ENCODE results near the gene RAE1. TPM values are rescaled to one million over a fixed set of nuclear protein-coding genes. Genes with fewer than 3 reads are reported as not detected.

The RAE1 gene
- polyA plus RNA-seq, 1 experiment: 39.0 TPM

- H3K36me3 ChIP-seq (ENCODE audit: control insufficient read depth, insufficient read depth, low read length): peaks cover 8% of the 10 kb centered on the region
- DNase-seq (ENCODE audit: low read depth): no peak
- POLR2A ChIA-PET: no interaction called here
These were observed 44.3 kb downstream of the RAE1 start for GRCh38 chr20:57395111-57395966.

GRCh38 chr20:57396212-57396983, 45.3 kb downstream of the RAE1 start:
- peaks cover 8% of the 10 kb centered on the region for H3K36me3 ChIP-seq (ENCODE audit: control insufficient read depth, insufficient read depth, low read length)
- POLR2A ChIA-PET: no interaction called here
- no peak overlapping the region for H3K4me3 ChIP-seq (ENCODE audit: low read depth, low read length)
- no peak for TF ChIP-seq CTCF (IDR thresholded peaks at IDR 0.05; ENCODE audit: insufficient read depth, low read depth, low read length)
- CTCF ChIA-PET: no interaction called here
- DNase-seq (ENCODE audit: low read depth): no peak
- no peaks in the 10 kb centered on the region for H3K27me3 ChIP-seq (ENCODE audit: control insufficient read depth, insufficient read depth, low read length)

More at GRCh38 chr20:57395111-57395966, 44.3 kb downstream of the RAE1 start:
- H3K27me3 ChIP-seq (ENCODE audit: control insufficient read depth, insufficient read depth, low read length): no peaks in the 10 kb centered on the region
- H3K4me3 ChIP-seq (ENCODE audit: low read depth, low read length): no peak overlapping the region
- no peak for TF ChIP-seq CTCF (IDR thresholded peaks at IDR 0.05; ENCODE audit: insufficient read depth, low read depth, low read length)
- CTCF ChIA-PET: interaction anchor here (0.6 to 0.7 kb wide), 2 partner anchors 10 to 440 kb away, joined by 3 read pairs; no protein-coding TSS in a partner anchor

GRCh38 chr20:57396984-57397692, 46.1 kb downstream of the RAE1 start:
- DNase-seq (ENCODE audit: low read depth): no peak
- no peak for TF ChIP-seq CTCF (IDR thresholded peaks at IDR 0.05; ENCODE audit: insufficient read depth, low read depth, low read length)
- Histone ChIP-seq H3K4me3 (ENCODE audit: low read depth, low read length) (no peak overlapping the region), H3K27me3 (ENCODE audit: control insufficient read depth, insufficient read depth, low read length) (no peaks in the 10 kb centered on the region), H3K36me3 (ENCODE audit: control insufficient read depth, insufficient read depth, low read length) (peaks cover 11% of the 10 kb centered on the region)
- ChIA-PET CTCF (interaction anchor here (1.3 kb wide), 1 partner anchor 101 kb away, joined by 3 read pairs; no protein-coding TSS in a partner anchor), POLR2A (no interaction called here)

GRCh38 chr20:57397693-57398108, 46.6 kb downstream of the RAE1 start:
- CTCF ChIA-PET: interaction anchor here (0.5 to 1.3 kb wide), 4 partner anchors 15 to 230 kb away, joined by 3 to 6 read pairs (median 5); no protein-coding TSS in a partner anchor
- POLR2A ChIA-PET: no interaction called here
- no peaks in the 10 kb centered on the region for H3K27me3 ChIP-seq (ENCODE audit: control insufficient read depth, insufficient read depth, low read length)
- no peak overlapping the region for H3K4me3 ChIP-seq (ENCODE audit: low read depth, low read length)
- TF ChIP-seq CTCF (IDR thresholded peaks at IDR 0.05; ENCODE audit: insufficient read depth, low read depth, low read length): no peak
- H3K36me3 ChIP-seq (ENCODE audit: control insufficient read depth, insufficient read depth, low read length): peaks cover 11% of the 10 kb centered on the region
- DNase-seq (ENCODE audit: low read depth): no peak
